Fibroblast of lung (primary cell): Measurements from ENCODE around the gene GTF2F2.

Experiments used
- CTCF ChIP-seq, 2 donors: IDR thresholded peaks in 1 of 2; conservative IDR thresholded peaks in 1 of 2; 1 replicate in 1 of 2; 2 replicates in 1 of 2; pipeline ENCODE4 v1.5.1; 2011 to 2012; ENCODE audit warnings: low read length in 2 of 2, control low read depth in 1 of 2, inconsistent platforms in 1 of 2, low read depth in 1 of 2, mild to moderate bottlenecking in 1 of 2
- EZH2 ChIP-seq: IDR thresholded peaks from 2 replicates; pipeline ENCODE4 v1.5.1; 2012; ENCODE audit warnings: low read length, control low read depth, mild to moderate bottlenecking; ENCODE audit errors: missing control alignments

DNA sequence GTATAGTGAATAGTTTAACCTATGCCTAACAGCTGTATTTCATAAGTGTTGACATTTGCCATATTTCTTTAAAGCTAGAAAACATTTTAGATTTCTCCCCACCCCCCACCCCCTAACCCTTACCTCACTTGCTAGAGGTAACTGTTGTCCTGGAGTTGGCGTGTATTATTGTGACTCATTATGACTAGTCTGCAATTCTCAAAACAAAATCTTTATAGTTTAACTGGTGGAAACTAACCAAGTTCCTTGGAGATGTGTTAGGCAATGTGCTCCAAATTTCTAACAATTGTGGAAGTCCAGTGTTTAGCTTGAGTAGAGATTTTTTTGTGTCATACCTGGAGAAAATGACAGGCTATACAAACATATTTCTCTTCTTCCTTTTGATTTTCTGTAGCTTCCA lies 42.5 kb downstream of the GTF2F2 start:
- TF ChIP-seq CTCF (conservative IDR thresholded peaks at IDR 0.05 in 1 of 2, IDR thresholded peaks at IDR 0.05 in 1 of 2; ENCODE audit: low read depth in 1 of 2, low read length in 2 of 2) (no peak), EZH2 (no peak)
